Measurements from ENCODE around the gene CEP135.

Gene CEP135

GRCh38 chr4:55948726-55949481 is at the start of gene CEP135:
CEP135 (plus strand) TSS chr4:55948945; CDS start chr4:55952131, 3,186 bp downstream.
- peak; percentile 98 for DNase-seq (ENCODE audit: low read depth)
- Histone ChIP-seq H3K9me3 (ENCODE audit: control insufficient read depth, low read length) (no peaks in the 10 kb centered on the region), H3K9ac (ENCODE audit: low read length) (peak within 1 kb of the TSS; percentile 98), H3K27me3 (replicated peaks; ENCODE audit: control insufficient read depth, insufficient read depth, low read length) (no peaks in the 10 kb centered on the region), H3K36me3 (ENCODE audit: control insufficient read depth, insufficient read depth, low read length, severe bottlenecking) (peaks cover 2% of the 10 kb centered on the region), H3K4me3 (ENCODE audit: low read length) (peak within 1 kb of the TSS; percentile 94), H3K4me1 (ENCODE audit: control insufficient read depth, insufficient read depth, low read length) (peaks cover 15% of the 10 kb centered on the region)

DNA sequence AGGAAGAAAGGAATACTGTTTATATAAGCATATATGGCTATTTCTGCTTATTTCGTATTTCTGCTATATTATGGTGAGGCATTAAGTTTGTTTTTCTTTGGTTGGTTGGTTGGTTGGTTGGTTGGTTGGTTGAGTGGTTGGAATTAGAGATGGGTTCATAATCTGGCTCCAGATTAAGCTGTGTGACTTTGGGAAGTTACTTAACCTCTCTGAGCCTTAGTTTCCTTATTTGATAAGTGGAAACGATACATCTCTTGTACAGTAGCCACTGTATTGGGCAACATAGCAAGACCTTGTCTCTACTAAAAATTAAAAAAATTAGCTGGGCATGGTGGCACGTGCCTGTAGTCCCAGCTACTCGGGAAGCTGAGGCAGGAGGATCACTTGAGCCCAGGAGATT is 46.1 kb upstream of the CEP135 start:
- Histone ChIP-seq H3K27me3 (replicated peaks; ENCODE audit: control insufficient read depth, insufficient read depth, low read length) (no peaks in the 10 kb centered on the region), H3K9me3 (ENCODE audit: control insufficient read depth, low read length) (no peaks in the 10 kb centered on the region), H3K4me3 (ENCODE audit: low read length) (no peak overlapping the region), H3K36me3 (ENCODE audit: control insufficient read depth, insufficient read depth, low read length, severe bottlenecking) (peaks cover 63% of the 10 kb centered on the region), H3K4me1 (ENCODE audit: control insufficient read depth, insufficient read depth, low read length) (peaks cover 7% of the 10 kb centered on the region), H3K9ac (ENCODE audit: low read length) (no peak overlapping the region)
- DNase-seq (ENCODE audit: low read depth) = no peak

GRCh38 chr4:55903577-55903976 is 45.2 kb upstream of the CEP135 start:
- Histone ChIP-seq H3K4me3 (ENCODE audit: low read length) (no peak overlapping the region), H3K27me3 (replicated peaks; ENCODE audit: control insufficient read depth, insufficient read depth, low read length) (no peaks in the 10 kb centered on the region), H3K36me3 (ENCODE audit: control insufficient read depth, insufficient read depth, low read length, severe bottlenecking) (peaks cover 58% of the 10 kb centered on the region), H3K9me3 (ENCODE audit: control insufficient read depth, low read length) (no peaks in the 10 kb centered on the region), H3K9ac (ENCODE audit: low read length) (no peak overlapping the region), H3K4me1 (ENCODE audit: control insufficient read depth, insufficient read depth, low read length) (peaks cover 7% of the 10 kb centered on the region)
- no peak for DNase-seq (ENCODE audit: low read depth)

GRCh38 chr4:55904576-55904975 is 44.2 kb upstream of the CEP135 start:
- H3K9me3 ChIP-seq (ENCODE audit: control insufficient read depth, low read length) = no peaks in the 10 kb centered on the region
- peaks cover 53% of the 10 kb centered on the region for H3K36me3 ChIP-seq (ENCODE audit: control insufficient read depth, insufficient read depth, low read length, severe bottlenecking)
- H3K9ac ChIP-seq (ENCODE audit: low read length) = no peak overlapping the region
- H3K4me3 ChIP-seq (ENCODE audit: low read length) = no peak overlapping the region
- peaks cover 7% of the 10 kb centered on the region for H3K4me1 ChIP-seq (ENCODE audit: control insufficient read depth, insufficient read depth, low read length)
- H3K27me3 ChIP-seq (replicated peaks; ENCODE audit: control insufficient read depth, insufficient read depth, low read length) = no peaks in the 10 kb centered on the region
- peak; percentile 32 for DNase-seq (ENCODE audit: low read depth)

DNA sequence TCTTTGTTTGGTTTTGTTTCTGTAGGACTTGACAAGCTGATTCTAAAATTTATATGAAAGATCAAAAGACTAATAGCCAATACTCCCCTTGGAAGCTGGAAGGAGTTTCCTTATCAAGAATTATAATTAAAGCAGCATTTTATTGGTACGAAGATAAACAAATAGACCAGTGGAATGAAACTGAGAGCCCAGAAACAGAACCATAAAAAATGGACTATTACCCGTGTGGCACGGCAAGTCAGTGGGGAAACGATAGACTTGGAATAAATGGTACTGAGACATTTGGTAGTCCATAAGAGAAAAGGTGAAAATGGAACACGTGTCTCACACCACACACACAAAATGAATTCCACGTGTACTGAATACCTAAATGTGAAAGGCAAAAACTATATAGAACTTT is 42.4 kb upstream of the CEP135 start:
- H3K4me3 ChIP-seq (ENCODE audit: low read length) = no peak overlapping the region
- H3K9ac ChIP-seq (ENCODE audit: low read length) = no peak overlapping the region
- peaks cover 37% of the 10 kb centered on the region for H3K36me3 ChIP-seq (ENCODE audit: control insufficient read depth, insufficient read depth, low read length, severe bottlenecking)
- DNase-seq (ENCODE audit: low read depth) = no peak
- no peaks in the 10 kb centered on the region for H3K9me3 ChIP-seq (ENCODE audit: control insufficient read depth, low read length)
- no peaks in the 10 kb centered on the region for H3K27me3 ChIP-seq (replicated peaks; ENCODE audit: control insufficient read depth, insufficient read depth, low read length)
- peaks cover 9% of the 10 kb centered on the region for H3K4me1 ChIP-seq (ENCODE audit: control insufficient read depth, insufficient read depth, low read length)

- H3K9ac ChIP-seq (ENCODE audit: low read length) = no peak overlapping the region
- H3K4me1 ChIP-seq (ENCODE audit: control insufficient read depth, insufficient read depth, low read length) = peaks cover 9% of the 10 kb centered on the region
- no peaks in the 10 kb centered on the region for H3K27me3 ChIP-seq (replicated peaks; ENCODE audit: control insufficient read depth, insufficient read depth, low read length)
- no peaks in the 10 kb centered on the region for H3K9me3 ChIP-seq (ENCODE audit: control insufficient read depth, low read length)
- H3K4me3 ChIP-seq (ENCODE audit: low read length) = no peak overlapping the region
- peaks cover 34% of the 10 kb centered on the region for H3K36me3 ChIP-seq (ENCODE audit: control insufficient read depth, insufficient read depth, low read length, severe bottlenecking)
- DNase-seq (ENCODE audit: low read depth) = peak; percentile 27
These were observed 41.8 kb upstream of the CEP135 start for GRCh38 chr4:55906989-55907388.

DNA sequence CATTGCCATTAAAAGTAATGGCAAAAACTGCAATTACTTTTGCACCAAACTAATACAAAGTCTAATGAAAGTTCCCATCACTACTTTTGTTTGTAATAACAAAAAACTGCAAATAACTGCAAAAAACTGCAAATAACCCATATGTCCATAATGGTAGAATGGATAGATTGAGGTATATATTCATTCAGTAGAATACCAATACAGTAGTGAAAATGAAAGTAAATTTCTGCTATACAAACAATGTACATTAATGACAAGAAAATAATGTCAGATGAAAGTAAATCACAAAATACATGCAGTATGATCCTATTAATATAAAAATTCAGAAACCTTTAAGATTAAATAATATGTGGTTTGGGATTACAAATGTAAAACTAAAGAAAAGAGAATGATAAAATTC is 41.3 kb upstream of the CEP135 start:
- H3K36me3 ChIP-seq (ENCODE audit: control insufficient read depth, insufficient read depth, low read length, severe bottlenecking) = peaks cover 29% of the 10 kb centered on the region
- no peaks in the 10 kb centered on the region for H3K9me3 ChIP-seq (ENCODE audit: control insufficient read depth, low read length)
- H3K4me3 ChIP-seq (ENCODE audit: low read length) = no peak overlapping the region
- no peak overlapping the region for H3K9ac ChIP-seq (ENCODE audit: low read length)
- no peak for DNase-seq (ENCODE audit: low read depth)
- no peaks in the 10 kb centered on the region for H3K27me3 ChIP-seq (replicated peaks; ENCODE audit: control insufficient read depth, insufficient read depth, low read length)
- H3K4me1 ChIP-seq (ENCODE audit: control insufficient read depth, insufficient read depth, low read length) = peaks cover 9% of the 10 kb centered on the region

GRCh38 chr4:55910140-55910539 is 38.6 kb upstream of the CEP135 start:
- Histone ChIP-seq H3K4me1 (ENCODE audit: control insufficient read depth, insufficient read depth, low read length) (peaks cover 9% of the 10 kb centered on the region), H3K27me3 (replicated peaks; ENCODE audit: control insufficient read depth, insufficient read depth, low read length) (no peaks in the 10 kb centered on the region), H3K9ac (ENCODE audit: low read length) (no peak overlapping the region), H3K36me3 (ENCODE audit: control insufficient read depth, insufficient read depth, low read length, severe bottlenecking) (peaks cover 15% of the 10 kb centered on the region), H3K9me3 (ENCODE audit: control insufficient read depth, low read length) (no peaks in the 10 kb centered on the region), H3K4me3 (ENCODE audit: low read length) (no peak overlapping the region)
- peak; percentile 11 for DNase-seq (ENCODE audit: low read depth)

DNA sequence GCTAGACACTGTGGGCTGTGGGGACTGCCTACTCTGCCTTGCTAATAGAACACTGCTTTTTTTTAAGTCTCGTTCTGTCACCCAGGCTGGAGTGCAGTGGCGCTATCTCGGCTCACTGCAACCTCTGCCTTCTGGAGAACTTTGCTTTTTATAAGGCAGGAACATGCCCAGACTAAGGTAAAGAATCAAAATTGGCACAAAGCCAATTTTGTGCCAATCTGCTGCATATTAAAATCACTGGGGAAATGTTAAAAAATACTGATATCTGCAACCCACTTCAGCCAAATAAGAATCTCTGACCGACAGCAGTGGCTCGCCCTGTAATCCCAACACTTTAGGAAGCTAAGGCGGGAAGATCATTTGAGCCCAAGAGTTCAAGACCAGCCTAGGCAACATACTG is 36.5 kb upstream of the CEP135 start:
- no peak overlapping the region for H3K4me3 ChIP-seq (ENCODE audit: low read length)
- peaks cover 5% of the 10 kb centered on the region for H3K4me1 ChIP-seq (ENCODE audit: control insufficient read depth, insufficient read depth, low read length)
- no peaks in the 10 kb centered on the region for H3K36me3 ChIP-seq (ENCODE audit: control insufficient read depth, insufficient read depth, low read length, severe bottlenecking)
- no peak for DNase-seq (ENCODE audit: low read depth)
- no peaks in the 10 kb centered on the region for H3K27me3 ChIP-seq (replicated peaks; ENCODE audit: control insufficient read depth, insufficient read depth, low read length)
- no peaks in the 10 kb centered on the region for H3K9me3 ChIP-seq (ENCODE audit: control insufficient read depth, low read length)
- no peak overlapping the region for H3K9ac ChIP-seq (ENCODE audit: low read length)

- Histone ChIP-seq H3K4me1 (ENCODE audit: control insufficient read depth, insufficient read depth, low read length) (peaks cover 3% of the 10 kb centered on the region), H3K9me3 (ENCODE audit: control insufficient read depth, low read length) (no peaks in the 10 kb centered on the region), H3K36me3 (ENCODE audit: control insufficient read depth, insufficient read depth, low read length, severe bottlenecking) (no peaks in the 10 kb centered on the region), H3K9ac (ENCODE audit: low read length) (peak overlapping the region; percentile 36), H3K4me3 (ENCODE audit: low read length) (no peak overlapping the region), H3K27me3 (replicated peaks; ENCODE audit: control insufficient read depth, insufficient read depth, low read length) (no peaks in the 10 kb centered on the region)
- no peak for DNase-seq (ENCODE audit: low read depth)
These were observed 28.2 kb upstream of the CEP135 start for GRCh38 chr4:55920571-55920970.

GRCh38 chr4:55921093-55921492 is 27.7 kb upstream of the CEP135 start:
- H3K4me3 ChIP-seq (ENCODE audit: low read length) = no peak overlapping the region
- peaks cover 3% of the 10 kb centered on the region for H3K4me1 ChIP-seq (ENCODE audit: control insufficient read depth, insufficient read depth, low read length)
- H3K36me3 ChIP-seq (ENCODE audit: control insufficient read depth, insufficient read depth, low read length, severe bottlenecking) = no peaks in the 10 kb centered on the region
- H3K27me3 ChIP-seq (replicated peaks; ENCODE audit: control insufficient read depth, insufficient read depth, low read length) = no peaks in the 10 kb centered on the region
- H3K9ac ChIP-seq (ENCODE audit: low read length) = no peak overlapping the region
- no peak for DNase-seq (ENCODE audit: low read depth)
- no peaks in the 10 kb centered on the region for H3K9me3 ChIP-seq (ENCODE audit: control insufficient read depth, low read length)

DNA sequence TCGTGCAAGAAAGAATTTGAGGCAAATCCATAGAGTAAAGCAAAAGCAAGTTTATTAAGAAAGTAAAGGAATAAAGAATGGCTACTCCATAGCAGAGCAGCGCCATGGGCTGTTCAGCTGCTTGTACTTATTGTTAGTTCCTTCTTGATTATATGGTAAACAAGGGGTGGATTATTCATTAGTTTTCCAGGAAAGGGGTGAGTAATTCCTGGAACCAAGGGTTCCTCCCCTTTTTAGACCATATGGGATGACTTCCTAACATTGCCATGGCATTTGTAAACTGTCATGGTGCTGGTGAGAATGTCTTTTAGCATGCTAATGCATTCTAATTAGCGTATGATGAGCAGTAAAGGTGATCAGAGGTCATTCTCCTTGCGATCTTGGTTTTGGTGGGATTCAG is 23.5 kb upstream of the CEP135 start:
- H3K4me3 ChIP-seq (ENCODE audit: low read length) = no peak overlapping the region
- DNase-seq (ENCODE audit: low read depth) = no peak
- no peaks in the 10 kb centered on the region for H3K36me3 ChIP-seq (ENCODE audit: control insufficient read depth, insufficient read depth, low read length, severe bottlenecking)
- H3K4me1 ChIP-seq (ENCODE audit: control insufficient read depth, insufficient read depth, low read length) = peaks cover 3% of the 10 kb centered on the region
- no peaks in the 10 kb centered on the region for H3K27me3 ChIP-seq (replicated peaks; ENCODE audit: control insufficient read depth, insufficient read depth, low read length)
- no peak overlapping the region for H3K9ac ChIP-seq (ENCODE audit: low read length)
- peaks cover 5% of the 10 kb centered on the region for H3K9me3 ChIP-seq (ENCODE audit: control insufficient read depth, low read length)
